NCI-H748 (cell line): ENCODE data around the gene MOSPD3.

Experiments used
- DNase-seq: peaks from one replicate; lab custom pipeline; 2025; ENCODE audit not compliant: unreplicated experiment; lab: John Stamatoyannopoulos, UW

The MOSPD3 gene

GRCh38 chr7:100590077-100590737 lies 22.1 kb upstream of the MOSPD3 start:
- no peak for DNase-seq

- DNase-seq, result no peak
Observed at GRCh38 chr7:100591596-100591995, 20.7 kb upstream of the MOSPD3 start.

- no peak for DNase-seq
Observed at GRCh38 chr7:100595188-100595587, 17.2 kb upstream of the MOSPD3 start.

- no peak for DNase-seq
Observed at GRCh38 chr7:100598425-100598824, 13.9 kb upstream of the MOSPD3 start.

GRCh38 chr7:100599911-100600729 lies 12.2 kb upstream of the MOSPD3 start:
- no peak for DNase-seq

GRCh38 chr7:100600730-100601038 lies 11.7 kb upstream of the MOSPD3 start:
- DNase-seq, result no peak

- DNase-seq, result peak; percentile 19
Observed at GRCh38 chr7:100602889-100603725, 9.2 kb upstream of the MOSPD3 start.

- DNase-seq, result no peak
Observed at GRCh38 chr7:100603726-100604027, 8.7 kb upstream of the MOSPD3 start.

GRCh38 chr7:100604028-100604975 lies 8.0 kb upstream of the MOSPD3 start:
- DNase-seq, result peak; percentile 75

- peak; percentile 37 for DNase-seq
Observed at GRCh38 chr7:100604976-100605911, 7.1 kb upstream of the MOSPD3 start.

- no peak for DNase-seq
Observed at GRCh38 chr7:100606313-100606712, 6.0 kb upstream of the MOSPD3 start.

- DNase-seq, result no peak
Observed at GRCh38 chr7:100607111-100607510, 5.2 kb upstream of the MOSPD3 start.

- DNase-seq, result no peak
Observed at GRCh38 chr7:100609958-100610357, 2.4 kb upstream of the MOSPD3 start.

- DNase-seq, result peak; percentile 36
Observed at GRCh38 chr7:100612730-100613390, 520 bp downstream of the MOSPD3 start.

- DNase-seq, result no peak
Observed at GRCh38 chr7:100613412-100614175, 1.3 kb downstream of the MOSPD3 start.

GRCh38 chr7:100614308-100614861 lies 2.0 kb downstream of the MOSPD3 start:
- no peak for DNase-seq

- DNase-seq, result no peak
Observed at GRCh38 chr7:100620239-100620638, 7.9 kb downstream of the MOSPD3 start.

GRCh38 chr7:100620804-100621203 lies 8.5 kb downstream of the MOSPD3 start:
- no peak for DNase-seq
